ENCODE measurements around the gene BFSP1. TPM values are rescaled to one million over a fixed set of nuclear protein-coding genes. Genes with fewer than 3 reads are reported as not detected.
A peak's percentile ranks its signal among the peaks of the same experiment; 100 is the strongest.

Gene BFSP1
- total RNA-seq, 1 experiment from 2014 or later = 6.1 TPM

DNA sequence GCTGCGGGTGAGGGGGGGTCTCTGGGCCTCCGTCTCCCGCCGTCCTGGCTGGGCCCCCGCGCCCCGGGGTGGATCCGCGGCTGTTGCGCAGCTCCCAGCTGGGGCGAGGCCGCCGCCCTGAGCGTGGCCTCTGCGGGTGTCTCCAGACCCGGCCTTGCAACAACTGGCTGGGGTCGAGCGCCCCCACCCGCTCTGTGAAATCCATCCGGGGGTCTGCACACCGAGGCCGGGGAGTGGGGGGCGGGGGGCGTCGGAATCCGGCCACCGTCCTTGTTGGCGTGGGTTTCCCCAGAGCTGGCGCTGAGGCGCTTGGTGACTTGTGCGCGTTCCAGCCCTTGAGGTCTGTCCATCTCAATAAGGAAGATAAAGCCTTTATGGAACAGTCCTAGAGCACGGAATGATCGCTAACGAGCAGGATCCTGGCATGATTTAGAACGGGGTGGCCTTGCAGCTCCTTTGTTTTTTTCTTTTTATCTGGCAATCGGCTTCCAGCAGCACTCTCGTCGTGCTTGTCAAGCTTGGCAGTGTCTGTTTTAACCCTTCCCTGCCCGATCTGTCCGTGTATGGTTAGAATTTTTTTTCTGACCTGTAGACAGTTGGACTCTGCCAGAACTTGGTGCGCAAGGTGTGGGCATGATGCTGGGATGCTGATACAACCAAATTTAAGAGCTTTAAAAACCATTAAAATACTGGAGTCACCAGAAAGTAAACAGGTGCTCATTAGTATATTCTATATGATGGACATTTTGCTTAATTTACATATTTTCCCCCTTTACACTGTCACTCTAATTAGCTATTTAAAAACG lies 39.4 kb upstream of the BFSP1 start:
- CTCF ChIA-PET = no interaction called here
- H3K9me3 ChIP-seq (ENCODE audit: low read depth, low read length, poor library complexity, severe bottlenecking) = no peaks in the 10 kb centered on the region
- TF ChIP-seq, protein P1, sequence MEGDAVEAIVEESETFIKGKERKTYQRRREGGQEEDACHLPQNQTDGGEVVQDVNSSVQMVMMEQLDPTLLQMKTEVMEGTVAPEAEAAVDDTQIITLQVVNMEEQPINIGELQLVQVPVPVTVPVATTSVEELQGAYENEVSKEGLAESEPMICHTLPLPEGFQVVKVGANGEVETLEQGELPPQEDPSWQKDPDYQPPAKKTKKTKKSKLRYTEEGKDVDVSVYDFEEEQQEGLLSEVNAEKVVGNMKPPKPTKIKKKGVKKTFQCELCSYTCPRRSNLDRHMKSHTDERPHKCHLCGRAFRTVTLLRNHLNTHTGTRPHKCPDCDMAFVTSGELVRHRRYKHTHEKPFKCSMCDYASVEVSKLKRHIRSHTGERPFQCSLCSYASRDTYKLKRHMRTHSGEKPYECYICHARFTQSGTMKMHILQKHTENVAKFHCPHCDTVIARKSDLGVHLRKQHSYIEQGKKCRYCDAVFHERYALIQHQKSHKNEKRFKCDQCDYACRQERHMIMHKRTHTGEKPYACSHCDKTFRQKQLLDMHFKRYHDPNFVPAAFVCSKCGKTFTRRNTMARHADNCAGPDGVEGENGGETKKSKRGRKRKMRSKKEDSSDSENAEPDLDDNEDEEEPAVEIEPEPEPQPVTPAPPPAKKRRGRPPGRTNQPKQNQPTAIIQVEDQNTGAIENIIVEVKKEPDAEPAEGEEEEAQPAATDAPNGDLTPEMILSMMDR (conservative IDR thresholded peaks at IDR 0.05; ENCODE audit: low read depth, low read length) = no peak
- no peak for TF ChIP-seq EZH2 (IDR thresholded peaks at IDR 0.05; ENCODE audit: borderline replicate concordance, low read depth, low read length, poor library complexity, severe bottlenecking)
- BruUV-seq (replicated peaks) = no TSS peak
- intact Hi-C loops (cut with micrococcal nuclease; ENCODE audit: unreplicated experiment) = no loop called here
- peak; percentile 70 for DNase-seq (ENCODE audit: low spot score)
- H3K4me3 ChIP-seq (ENCODE audit: low read depth, low read length, poor library complexity, severe bottlenecking) = peak overlapping the region; percentile 86
- no peaks in the 10 kb centered on the region for H3K36me3 ChIP-seq (ENCODE audit: insufficient read depth, low read length, poor library complexity, severe bottlenecking)
- POLR2A ChIA-PET (ENCODE audit: low non-redundant PET) = interaction anchor here (0.6 to 1.1 kb wide), 4 partner anchors 16 to 62 kb away, joined by 3 to 7 read pairs (median 5); no protein-coding TSS in a partner anchor
- peaks cover 11% of the 10 kb centered on the region for H3K4me1 ChIP-seq (ENCODE audit: insufficient read depth, low read length, poor library complexity, severe bottlenecking)
- no peaks in the 10 kb centered on the region for H3K27me3 ChIP-seq (replicated peaks; ENCODE audit: insufficient read depth, low read depth, low read length, poor library complexity)
- peak overlapping the region; percentile 89 for H3K27ac ChIP-seq (ENCODE audit: low read depth, low read length, poor library complexity, severe bottlenecking)

DNA sequence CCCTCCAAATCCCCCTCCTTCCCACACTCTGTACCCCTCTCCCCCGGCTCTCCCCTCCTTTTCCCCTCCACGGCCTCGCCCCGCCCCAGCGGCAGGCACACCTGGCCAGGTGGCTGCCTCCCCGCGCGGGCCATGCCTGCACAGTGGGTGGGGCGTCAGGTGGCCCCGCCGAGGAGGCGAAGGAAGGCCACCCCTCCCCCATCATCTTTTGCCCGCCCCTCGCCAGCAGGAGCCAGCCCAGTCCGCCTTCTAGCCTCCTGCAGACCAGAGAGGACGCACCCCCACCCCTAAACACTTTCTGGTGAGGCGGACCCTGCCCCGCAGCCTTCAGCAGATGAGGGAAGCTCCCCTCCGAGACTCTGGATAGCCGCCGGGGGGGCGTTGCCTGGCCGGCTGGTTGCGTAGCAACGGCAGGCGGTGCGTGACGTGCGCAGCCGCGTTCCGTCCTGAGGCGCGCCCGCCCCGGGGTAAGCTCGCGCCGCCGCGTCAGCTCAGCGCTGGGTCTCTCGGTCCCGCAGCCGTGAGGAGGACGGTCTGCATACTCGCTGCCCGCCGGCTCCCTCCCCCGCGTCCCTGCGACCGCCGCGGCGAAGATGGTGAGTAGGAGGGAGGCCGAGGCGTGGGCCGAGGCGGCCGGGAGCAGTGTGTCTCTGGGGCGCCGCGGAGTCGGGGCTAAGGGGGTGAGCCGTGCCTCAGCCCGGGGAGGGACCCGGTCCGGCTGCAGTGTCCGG lies 38.6 kb upstream of the BFSP1 start, which contains the start of gene DSTN:
TSS of gene DSTN (plus strand) at position 460 of the 731 bp plus-strand sequence. CDS start at position 594, 134 bp downstream.
- TF ChIP-seq, protein P1 (conservative IDR thresholded peaks at IDR 0.05; ENCODE audit: low read depth, low read length) = no peak
- TF ChIP-seq EZH2 (IDR thresholded peaks at IDR 0.05; ENCODE audit: borderline replicate concordance, low read depth, low read length, poor library complexity, severe bottlenecking) = no peak
- Histone ChIP-seq H3K36me3 (ENCODE audit: insufficient read depth, low read length, poor library complexity, severe bottlenecking) (no peaks in the 10 kb centered on the region), H3K4me1 (ENCODE audit: insufficient read depth, low read length, poor library complexity, severe bottlenecking) (peaks cover 11% of the 10 kb centered on the region), H3K4me3 (ENCODE audit: low read depth, low read length, poor library complexity, severe bottlenecking) (peak within 1 kb of the TSS; percentile 86), H3K9me3 (ENCODE audit: low read depth, low read length, poor library complexity, severe bottlenecking) (no peaks in the 10 kb centered on the region), H3K27ac (ENCODE audit: low read depth, low read length, poor library complexity, severe bottlenecking) (peak within 1 kb of the TSS; percentile 89), H3K27me3 (replicated peaks; ENCODE audit: insufficient read depth, low read depth, low read length, poor library complexity) (no peaks in the 10 kb centered on the region)
- ChIA-PET POLR2A (ENCODE audit: low non-redundant PET) (interaction anchor here (0.6 to 1.1 kb wide), 5 partner anchors 15 to 179 kb away, joined by 3 to 7 read pairs (median 4); no protein-coding TSS in a partner anchor), CTCF (no interaction called here)
- intact Hi-C loops (cut with micrococcal nuclease; ENCODE audit: unreplicated experiment) = loop anchor here (5.0 kb wide), 1 partner anchor 93 kb away; no protein-coding TSS in a partner anchor
- no TSS peak for BruUV-seq (replicated peaks)
- peak; percentile 95 for DNase-seq (ENCODE audit: low spot score)

DNA sequence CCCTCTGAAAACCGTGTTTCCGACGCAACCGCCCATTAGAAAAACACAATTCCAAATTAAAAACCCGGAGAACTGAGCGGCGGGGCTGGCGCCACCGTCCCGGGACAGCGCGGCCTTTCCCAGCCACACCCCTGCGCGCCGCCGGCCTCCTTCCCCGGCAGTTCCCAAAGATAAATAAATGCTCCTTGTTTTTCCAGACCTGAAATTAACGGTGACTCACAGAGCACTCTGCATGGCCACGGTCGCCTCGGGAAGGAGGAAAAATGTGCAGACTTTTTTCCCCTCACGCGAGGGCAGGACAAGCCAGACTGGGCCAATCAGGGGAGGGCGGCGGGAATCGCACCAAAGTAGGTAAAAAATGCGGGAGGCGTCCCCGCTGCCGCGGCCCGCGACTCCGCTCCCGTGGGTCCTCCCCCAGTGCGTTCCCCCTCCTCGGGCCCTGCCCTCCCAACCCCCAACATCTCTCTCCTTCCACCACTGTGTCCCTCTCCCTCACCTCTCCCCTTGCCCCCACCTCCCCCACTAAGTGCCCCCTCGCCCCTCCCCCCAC lies 37.9 kb upstream of the BFSP1 start:
- H3K36me3 ChIP-seq (ENCODE audit: insufficient read depth, low read length, poor library complexity, severe bottlenecking) = no peaks in the 10 kb centered on the region
- intact Hi-C loops (cut with micrococcal nuclease; ENCODE audit: unreplicated experiment) = loop anchor here (5.0 kb wide), 1 partner anchor 93 kb away; no protein-coding TSS in a partner anchor
- DNase-seq (ENCODE audit: low spot score) = peak; percentile 73
- H3K27me3 ChIP-seq (replicated peaks; ENCODE audit: insufficient read depth, low read depth, low read length, poor library complexity) = no peaks in the 10 kb centered on the region
- peak overlapping the region; percentile 86 for H3K4me3 ChIP-seq (ENCODE audit: low read depth, low read length, poor library complexity, severe bottlenecking)
- POLR2A ChIA-PET (ENCODE audit: low non-redundant PET) = interaction anchor here (1.1 kb wide), 1 partner anchor 46 kb away, joined by 4 read pairs; no protein-coding TSS in a partner anchor
- TF ChIP-seq EZH2 (IDR thresholded peaks at IDR 0.05; ENCODE audit: borderline replicate concordance, low read depth, low read length, poor library complexity, severe bottlenecking) = no peak
- H3K4me1 ChIP-seq (ENCODE audit: insufficient read depth, low read length, poor library complexity, severe bottlenecking) = peaks cover 6% of the 10 kb centered on the region
- CTCF ChIA-PET = no interaction called here
- peak overlapping the region; percentile 28 for H3K27ac ChIP-seq (ENCODE audit: low read depth, low read length, poor library complexity, severe bottlenecking)
- BruUV-seq (replicated peaks) = no TSS peak
- H3K9me3 ChIP-seq (ENCODE audit: low read depth, low read length, poor library complexity, severe bottlenecking) = no peaks in the 10 kb centered on the region

Data from A673 (cell line).